Measurements from ENCODE around the gene CBLC. TPM values are rescaled to one million over a fixed set of nuclear protein-coding genes. Genes with fewer than 3 reads are reported as not detected.
A peak's percentile ranks its signal among the peaks of the same experiment; 100 is the strongest.
"Not testable (repeated sequence)": the region's sequence is repeated elsewhere in the genome, so short reads cannot be mapped to it uniquely, and the experiment has no call there.

CBLC gene
- total RNA-seq, 6 experiments from 2014 or later = not detected

GRCh38 chr19:44824761-44825160 is 47.1 kb downstream of the CBLC start:
- H3K4me3 Mint-ChIP-seq = no peak overlapping the region
- peaks cover 28% of the 10 kb centered on the region for H3K27me3 Mint-ChIP-seq (ENCODE audit: insufficient read depth)
- H3K27ac Mint-ChIP-seq = no peak overlapping the region
- no peaks in the 10 kb centered on the region for H3K36me3 Mint-ChIP-seq (ENCODE audit: low read depth)
- TF ChIP-seq CTCF (IDR thresholded peaks at IDR 0.05) = no peak
- H3K9me3 Mint-ChIP-seq = no peaks in the 10 kb centered on the region
- no peaks in the 10 kb centered on the region for H3K4me1 Mint-ChIP-seq (ENCODE audit: low read depth)
- DNase-seq = no peak

- H3K27ac Mint-ChIP-seq; H3K36me3 Mint-ChIP-seq (ENCODE audit: low read depth); H3K9me3 Mint-ChIP-seq; DNase-seq; H3K4me3 Mint-ChIP-seq; H3K4me1 Mint-ChIP-seq (ENCODE audit: low read depth): not testable (repeated sequence)
- peaks cover 15% of the 10 kb centered on the region for H3K27me3 Mint-ChIP-seq (ENCODE audit: insufficient read depth)
These were observed 55.2 kb downstream of the CBLC start for GRCh38 chr19:44832875-44833274.

- H3K36me3 Mint-ChIP-seq (ENCODE audit: low read depth); H3K4me3 Mint-ChIP-seq; H3K4me1 Mint-ChIP-seq (ENCODE audit: low read depth); DNase-seq; H3K9me3 Mint-ChIP-seq; H3K27ac Mint-ChIP-seq: not testable (repeated sequence)
- H3K27me3 Mint-ChIP-seq (ENCODE audit: insufficient read depth) = peaks cover 14% of the 10 kb centered on the region
These were observed 56.7 kb downstream of the CBLC start for GRCh38 chr19:44834399-44834798.

GRCh38 chr19:44839276-44839675 is 61.6 kb downstream of the CBLC start:
- H3K9me3 Mint-ChIP-seq = no peaks in the 10 kb centered on the region
- no peaks in the 10 kb centered on the region for H3K4me1 Mint-ChIP-seq (ENCODE audit: low read depth)
- no peak overlapping the region for H3K4me3 Mint-ChIP-seq
- H3K27ac Mint-ChIP-seq = no peak overlapping the region
- no peak for DNase-seq
- TF ChIP-seq CTCF (IDR thresholded peaks at IDR 0.05) = no peak
- no peaks in the 10 kb centered on the region for H3K36me3 Mint-ChIP-seq (ENCODE audit: low read depth)
- H3K27me3 Mint-ChIP-seq (ENCODE audit: insufficient read depth) = peaks cover 9% of the 10 kb centered on the region

GRCh38 chr19:44840811-44841210 is 63.1 kb downstream of the CBLC start:
- H3K9me3 Mint-ChIP-seq = no peaks in the 10 kb centered on the region
- H3K27me3 Mint-ChIP-seq (ENCODE audit: insufficient read depth) = peaks cover 13% of the 10 kb centered on the region
- peaks cover 9% of the 10 kb centered on the region for H3K4me1 Mint-ChIP-seq (ENCODE audit: low read depth)
- DNase-seq = no peak
- H3K36me3 Mint-ChIP-seq (ENCODE audit: low read depth) = no peaks in the 10 kb centered on the region
- H3K4me3 Mint-ChIP-seq = no peak overlapping the region
- TF ChIP-seq CTCF (IDR thresholded peaks at IDR 0.05) = no peak
- no peak overlapping the region for H3K27ac Mint-ChIP-seq

- Mint-ChIP-seq H3K27me3 (ENCODE audit: insufficient read depth) (peaks cover 14% of the 10 kb centered on the region), H3K4me1 (ENCODE audit: low read depth) (peaks cover 9% of the 10 kb centered on the region), H3K4me3 (no peak overlapping the region), H3K27ac (no peak overlapping the region), H3K9me3 (no peaks in the 10 kb centered on the region), H3K36me3 (ENCODE audit: low read depth) (no peaks in the 10 kb centered on the region)
- TF ChIP-seq CTCF (IDR thresholded peaks at IDR 0.05) = no peak
- no peak for DNase-seq
These were observed 63.5 kb downstream of the CBLC start for GRCh38 chr19:44841231-44841630.

GRCh38 chr19:44845286-44845611 is 67.6 kb downstream of the CBLC start:
- Mint-ChIP-seq H3K4me1 (ENCODE audit: low read depth) (peaks cover 31% of the 10 kb centered on the region), H3K27ac (peak overlapping the region; percentile 91), H3K4me3 (peak overlapping the region; percentile 95), H3K9me3 (no peaks in the 10 kb centered on the region), H3K27me3 (ENCODE audit: insufficient read depth) (peaks cover 11% of the 10 kb centered on the region), H3K36me3 (ENCODE audit: low read depth) (peaks cover 9% of the 10 kb centered on the region)
- no peak for TF ChIP-seq CTCF (IDR thresholded peaks at IDR 0.05)
- no peak for DNase-seq

Data from HFFc6 (cell line).